HG02840 (cell line): ENCODE measurements around the gene MFNG.
"Not testable (repeated sequence)": the region's sequence is repeated elsewhere in the genome, so short reads cannot be mapped to it uniquely, and the experiment has no call there.

Source experiments
- ATAC-seq: cut with Tn5 transposase; IDR thresholded peaks from one replicate; pipeline ENCODE4 v1.9.1; 2021; ENCODE audit warnings: mild to moderate bottlenecking, moderate library complexity, moderate number of reproducible peaks; ENCODE audit not compliant: unreplicated experiment, low FRiP score

The MFNG gene

DNA sequence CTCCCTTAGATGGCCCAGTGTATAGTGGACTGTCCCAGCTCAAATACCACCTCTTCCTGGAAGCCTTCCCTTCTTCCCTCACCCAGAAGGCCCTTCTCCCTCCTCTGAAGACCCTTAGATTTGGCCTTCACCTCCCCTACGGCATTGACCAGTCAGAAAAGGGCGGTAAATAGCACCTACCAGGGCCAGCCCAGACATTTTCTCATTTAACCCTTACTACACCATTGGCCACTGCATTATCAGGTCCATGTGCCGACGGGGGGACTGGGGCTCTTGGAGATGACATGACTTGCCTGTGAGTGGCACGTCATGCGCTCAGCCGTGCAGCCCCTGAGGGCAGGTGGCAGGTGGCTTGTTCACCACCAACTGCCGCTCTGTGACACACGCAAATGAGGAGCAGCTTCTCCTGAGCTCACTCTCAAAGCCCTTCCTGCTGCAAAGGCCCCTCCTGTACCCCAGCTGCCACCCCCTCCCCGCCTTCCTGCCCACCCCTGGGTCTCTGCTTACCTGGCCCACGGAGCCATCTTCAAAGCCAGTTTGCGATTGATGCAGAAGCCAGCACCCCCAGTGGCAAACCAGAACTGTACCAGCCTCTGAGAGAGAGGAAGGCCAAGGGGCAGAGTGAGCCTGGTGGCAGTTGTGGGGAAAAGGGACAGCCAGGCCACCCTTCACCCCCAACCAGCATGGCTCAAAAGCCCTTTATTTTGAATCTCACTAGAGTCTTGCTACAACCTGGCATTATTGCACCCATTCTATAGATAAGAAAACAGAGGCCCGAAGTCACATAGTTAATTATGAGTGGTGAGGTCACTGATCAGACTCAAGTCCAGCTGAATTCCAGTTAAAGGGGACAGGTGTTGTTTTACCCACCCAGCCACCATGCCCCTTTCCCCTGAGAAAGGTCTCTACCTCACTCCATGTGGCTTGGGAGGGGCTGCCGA, 9.5 kb downstream of the MFNG start:
- no peak for ATAC-seq

DNA sequence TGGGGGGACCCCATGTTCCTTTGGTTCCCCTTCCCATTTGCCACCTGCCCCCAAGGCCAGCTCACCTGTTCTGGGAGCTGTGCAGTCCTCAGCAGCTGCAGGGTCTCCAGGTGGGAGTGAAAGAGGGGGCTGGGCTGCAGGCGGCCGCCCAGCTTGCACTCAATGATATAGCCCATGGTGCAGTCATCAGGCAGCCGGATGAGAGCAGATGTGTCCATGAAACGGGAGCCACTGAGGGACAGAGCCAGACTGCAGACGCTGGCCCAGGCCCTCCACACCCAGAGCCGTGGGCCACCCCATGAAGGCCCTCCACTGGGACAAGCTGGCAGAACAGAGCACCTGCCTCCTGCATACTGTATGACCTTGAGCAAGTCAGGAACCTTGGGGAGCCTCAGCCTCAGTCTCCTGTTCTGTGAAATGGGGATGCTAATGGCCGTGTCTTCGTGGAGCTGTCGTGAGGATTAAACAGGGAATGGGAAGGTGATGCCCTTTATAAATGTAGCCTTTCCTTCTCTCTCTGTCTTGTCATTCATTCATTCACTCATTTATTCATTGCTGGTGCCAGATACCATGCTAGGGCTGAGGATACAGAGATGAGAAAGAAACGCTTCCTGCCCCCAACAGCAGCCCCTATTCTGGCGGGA, 11.6 kb downstream of the MFNG start:
- no peak for ATAC-seq

DNA sequence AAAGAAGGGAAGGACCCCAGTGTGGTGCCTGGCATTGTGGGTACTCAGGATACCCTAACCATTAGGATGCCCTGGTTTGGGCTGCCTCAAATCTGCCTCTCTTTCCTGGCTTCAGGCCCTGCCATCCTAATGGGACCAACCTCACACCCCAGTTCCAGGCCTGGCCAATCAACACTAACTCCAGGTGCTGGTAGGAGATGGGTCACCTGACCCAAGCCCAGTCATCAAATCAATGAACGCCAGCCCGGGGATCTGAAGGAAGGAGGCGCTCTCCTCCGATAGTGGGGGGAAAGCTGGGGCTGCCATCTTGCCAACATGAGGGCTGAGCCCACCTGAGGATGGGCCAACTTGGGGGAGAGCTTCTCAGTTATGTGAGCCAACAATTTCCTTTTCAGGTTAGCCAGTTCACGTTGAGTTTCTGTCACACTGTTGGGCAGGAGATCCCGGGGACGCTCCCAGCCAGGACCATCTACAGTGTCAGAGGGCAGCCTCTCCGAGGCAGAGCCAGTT, 12.7 kb downstream of the MFNG start:
- no peak for ATAC-seq

DNA sequence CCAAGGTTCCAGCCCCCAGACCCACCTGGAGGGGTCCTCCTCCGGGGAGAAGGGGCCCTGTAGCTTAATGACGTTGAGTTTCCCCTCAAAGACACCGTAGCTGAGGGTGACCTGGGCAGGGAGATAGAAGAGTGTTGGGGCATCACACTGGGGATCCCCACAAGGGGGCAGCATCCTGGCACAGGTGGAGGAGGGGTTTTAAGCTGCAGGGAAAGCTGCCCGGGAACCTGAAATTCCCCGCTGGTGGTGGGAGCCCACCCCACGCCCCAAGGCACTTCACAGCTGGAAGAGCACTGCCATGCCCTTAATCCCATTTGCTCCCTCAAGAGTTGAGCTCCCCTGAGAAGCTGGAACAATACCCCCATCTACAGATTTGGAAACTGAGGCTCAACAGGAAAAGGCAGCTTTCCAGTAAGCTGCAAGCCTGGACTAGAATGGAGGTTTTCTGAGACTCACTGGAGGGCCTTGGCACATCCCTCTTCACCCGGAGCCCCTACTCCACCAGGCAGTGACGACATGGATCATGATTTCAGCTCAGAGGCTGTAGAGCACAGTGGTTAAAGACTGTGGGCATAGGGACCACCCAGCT, 13.7 kb downstream of the MFNG start:
- no peak for ATAC-seq

DNA sequence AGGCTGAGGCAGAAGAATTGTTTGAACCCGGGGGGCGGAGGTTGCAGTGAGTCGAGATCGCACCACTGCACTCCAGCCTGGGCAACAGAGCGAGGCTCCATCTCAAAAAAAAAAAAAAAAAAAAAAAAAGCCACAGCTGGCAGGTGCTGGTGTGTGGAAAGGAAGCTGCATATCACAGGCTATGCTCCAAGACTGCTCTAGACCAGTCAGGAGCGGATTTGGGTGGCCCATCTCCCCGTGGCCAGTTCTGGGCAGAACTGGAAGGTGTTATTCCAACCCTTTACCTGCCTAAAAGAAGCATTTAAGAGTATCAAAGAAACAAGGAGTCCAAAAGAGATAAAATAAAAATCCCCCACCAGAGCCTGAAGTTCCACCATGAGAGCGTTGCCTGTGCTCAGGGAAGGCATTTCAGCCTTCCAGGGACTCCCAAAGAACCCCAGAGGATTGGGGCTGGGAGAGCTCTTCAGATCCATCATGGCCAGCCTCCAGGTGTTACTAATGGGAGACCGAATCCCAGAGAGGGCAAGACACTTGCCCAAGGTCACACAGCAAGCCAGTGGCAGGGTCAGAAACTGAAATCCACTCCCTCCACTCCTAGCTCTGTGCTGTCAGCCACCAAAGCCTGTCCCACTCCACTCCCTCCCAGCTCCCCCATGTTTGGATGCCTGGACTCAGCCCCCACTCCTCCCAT, 14.3 kb downstream of the MFNG start:
- ATAC-seq: no peak

DNA sequence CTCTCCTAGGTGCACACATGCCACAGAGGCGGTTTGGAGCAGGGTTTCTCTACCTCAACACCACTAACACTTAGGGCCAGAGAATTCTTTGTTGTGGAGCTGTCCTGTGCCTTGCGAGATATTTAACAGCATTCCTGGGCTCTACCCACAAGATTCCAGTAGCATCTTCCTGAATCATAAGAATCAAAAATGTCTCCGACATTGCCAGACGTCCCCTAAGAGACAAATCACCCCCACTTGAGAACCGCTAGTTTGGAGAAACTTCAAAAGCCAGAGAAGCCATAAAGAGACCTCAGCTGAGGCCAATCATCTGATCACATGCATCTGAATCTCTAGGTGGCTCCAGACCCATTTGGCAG, 16.1 kb downstream of the MFNG start:
- ATAC-seq: no peak

DNA sequence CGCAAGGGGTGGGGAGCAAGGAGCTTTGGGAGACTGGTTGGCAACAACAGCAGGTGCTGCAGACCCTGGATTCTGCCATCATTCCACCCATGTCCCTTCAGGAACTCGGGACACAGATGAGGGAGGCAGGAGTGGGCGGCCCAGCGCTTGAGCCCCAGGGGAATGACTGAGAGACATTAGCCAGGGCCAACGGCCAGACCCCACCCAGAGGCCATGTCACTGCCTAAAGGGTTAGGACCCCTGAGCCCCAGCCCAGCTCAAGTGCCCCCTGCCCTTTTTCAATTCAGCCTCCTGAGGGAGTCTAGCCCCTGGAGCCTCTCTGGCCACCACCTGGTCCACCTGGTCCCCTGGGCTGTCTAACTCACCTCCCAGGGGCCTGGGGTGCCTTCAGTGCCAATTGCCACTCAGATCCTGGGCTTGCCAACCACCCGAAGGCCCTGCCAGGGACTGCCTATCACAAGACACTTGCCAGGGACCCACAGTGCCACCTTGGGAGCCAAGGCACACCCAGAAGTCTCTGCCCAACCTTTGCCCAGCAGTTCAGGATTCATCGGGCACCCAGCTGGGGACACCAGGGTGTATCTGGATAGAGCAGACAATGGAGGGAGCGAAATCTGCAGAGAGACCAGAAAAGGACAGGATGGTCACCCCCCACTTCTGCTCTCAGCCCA, 16.6 kb downstream of the MFNG start:
- ATAC-seq: no peak

DNA sequence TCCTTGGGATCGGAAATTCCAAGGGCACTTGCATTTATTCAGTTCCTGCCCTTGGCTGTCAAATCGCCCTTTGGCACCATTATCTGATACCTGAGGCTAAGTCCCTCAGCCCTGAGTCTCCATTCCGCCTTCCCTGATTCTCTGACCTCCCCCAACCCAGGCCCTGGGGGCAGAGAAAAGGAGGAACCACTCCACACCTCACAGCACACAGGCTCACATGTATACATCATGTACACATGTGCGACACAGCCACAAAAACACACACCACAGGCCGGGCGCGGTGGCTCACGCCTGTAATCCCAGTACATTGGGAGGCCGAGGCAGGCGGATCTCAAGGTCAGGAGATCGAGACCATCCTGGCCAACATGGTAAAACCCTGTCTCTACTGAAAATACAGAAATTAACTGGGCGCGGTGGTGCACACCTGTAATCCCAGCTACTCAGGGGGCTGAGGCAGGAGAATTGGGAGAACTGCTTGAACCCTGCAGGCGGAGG, 17.9 kb downstream of the MFNG start:
- ATAC-seq: not testable (repeated sequence)

DNA sequence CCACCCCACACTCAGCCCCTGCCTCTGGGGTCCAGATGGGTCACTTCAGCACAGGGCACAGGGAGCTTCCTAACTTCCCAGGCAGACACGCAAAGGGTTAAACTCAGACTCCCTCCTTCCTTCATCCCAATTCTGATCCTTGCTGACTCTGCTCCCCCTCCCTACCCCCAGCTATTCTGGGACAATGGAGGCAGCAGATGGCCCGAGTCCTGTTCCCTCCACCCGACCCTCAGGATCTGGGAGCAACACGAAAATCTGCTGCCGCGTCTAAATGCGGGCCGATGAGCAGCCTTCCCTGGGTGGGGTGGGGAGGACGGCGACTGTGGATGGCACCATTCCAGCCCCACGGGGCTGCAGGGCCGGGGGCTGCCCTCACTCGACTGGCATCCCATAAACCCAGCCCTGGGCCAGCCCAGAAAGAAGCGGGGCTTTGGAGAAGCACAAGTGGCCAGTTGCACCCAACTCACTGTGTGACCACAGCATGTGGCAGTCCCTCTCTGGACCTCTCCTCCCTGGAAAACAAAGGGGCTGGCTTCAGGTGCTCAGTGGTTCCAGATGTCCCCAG, 18.7 kb downstream of the MFNG start:
- no peak for ATAC-seq

DNA sequence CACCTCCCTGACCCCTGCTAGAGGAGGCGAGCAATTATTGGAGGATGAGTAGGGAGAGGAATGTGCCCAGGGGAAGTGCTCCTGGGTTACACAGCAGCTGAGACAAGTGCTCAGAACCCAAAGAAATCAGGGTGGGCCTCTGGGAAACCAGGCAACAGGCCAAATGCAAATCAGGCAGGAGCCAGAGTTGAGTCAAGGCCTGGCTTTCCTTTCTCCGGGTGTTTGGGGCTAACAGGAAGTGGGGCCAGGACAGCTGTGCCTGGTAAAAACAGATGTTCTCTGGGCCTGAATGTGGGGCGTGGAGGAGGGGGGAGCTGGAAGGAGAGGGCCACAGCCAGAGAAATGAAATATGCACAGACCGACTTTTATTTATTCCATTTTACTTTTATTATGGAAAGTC, 22.0 kb downstream of the MFNG start:
- ATAC-seq: no peak

DNA sequence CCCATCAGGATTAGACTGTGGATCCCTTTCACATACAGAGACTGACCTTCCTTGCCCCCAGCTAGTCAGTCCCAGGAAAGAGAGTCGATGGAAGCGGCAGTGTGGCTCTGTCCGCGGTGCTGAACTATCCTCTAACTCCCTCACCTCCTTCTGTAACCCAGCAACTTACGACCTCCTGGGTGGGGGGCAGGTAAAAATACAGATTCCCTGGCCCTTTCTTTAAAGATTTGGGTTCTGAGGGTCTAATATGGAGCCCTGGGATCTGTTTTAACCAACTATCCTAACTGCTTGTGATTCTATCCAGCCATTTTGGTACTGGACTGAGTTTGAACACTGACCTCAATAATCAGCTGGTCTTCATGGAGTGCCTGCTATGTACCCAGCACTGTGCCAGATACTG, 23.2 kb downstream of the MFNG start:
- ATAC-seq: no peak

DNA sequence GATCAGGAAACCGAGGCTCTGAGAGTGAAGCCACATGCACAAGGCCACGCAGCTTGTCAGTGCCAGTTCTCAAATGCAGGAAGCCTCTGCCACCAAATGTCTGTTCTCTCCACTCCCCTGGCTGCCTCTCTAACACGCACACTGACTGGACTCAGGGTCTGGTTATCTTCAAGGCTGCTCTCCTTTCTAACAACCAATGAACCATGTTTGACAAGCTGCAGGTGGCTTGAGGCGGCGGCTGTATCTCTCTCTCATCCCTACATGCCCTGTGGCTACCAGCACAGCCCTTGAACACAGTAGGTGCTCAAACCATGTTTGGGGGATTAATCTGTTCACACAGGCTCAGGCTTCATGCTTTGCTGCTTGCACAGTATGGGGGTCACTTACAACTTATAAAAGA, 23.7 kb downstream of the MFNG start:
- ATAC-seq: no peak

DNA sequence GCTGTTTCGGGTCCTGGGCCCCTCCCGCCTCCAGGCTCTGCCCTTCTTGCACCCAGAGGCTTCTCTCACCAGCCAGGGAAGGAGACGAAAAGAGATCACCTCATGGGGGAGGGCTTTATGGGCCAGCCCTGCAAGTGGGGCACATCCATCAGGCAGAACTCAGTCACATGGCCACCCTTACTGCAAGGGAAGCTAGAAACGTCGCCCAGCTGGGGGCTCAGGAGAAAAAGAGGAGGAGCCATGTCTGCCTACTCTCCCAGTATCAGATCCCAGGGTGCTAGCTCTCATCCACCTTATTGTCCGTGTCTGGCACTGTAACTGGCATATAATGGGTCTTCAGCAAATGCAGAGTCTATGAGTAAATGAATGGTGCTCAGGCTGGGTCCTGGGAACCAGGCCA, 24.2 kb downstream of the MFNG start:
- no peak for ATAC-seq

DNA sequence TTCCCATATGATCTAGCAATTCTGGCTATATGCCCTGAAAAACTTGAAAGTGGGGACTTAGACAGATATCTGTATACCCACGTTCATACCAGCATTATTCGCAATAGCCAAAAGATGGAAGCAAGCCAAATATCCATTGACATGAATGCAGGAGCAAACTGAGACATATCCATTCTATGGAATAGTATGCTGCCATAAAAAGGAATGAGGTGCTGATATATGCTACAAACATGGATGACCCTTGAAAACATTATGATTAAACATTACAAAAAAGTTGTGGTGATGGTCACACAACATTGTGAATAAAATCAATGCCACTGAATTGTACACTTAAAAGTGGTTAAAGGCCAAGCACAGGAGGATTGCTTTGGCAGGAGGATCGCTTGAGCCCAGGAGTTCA, 25.5 kb downstream of the MFNG start:
- no peak for ATAC-seq

DNA sequence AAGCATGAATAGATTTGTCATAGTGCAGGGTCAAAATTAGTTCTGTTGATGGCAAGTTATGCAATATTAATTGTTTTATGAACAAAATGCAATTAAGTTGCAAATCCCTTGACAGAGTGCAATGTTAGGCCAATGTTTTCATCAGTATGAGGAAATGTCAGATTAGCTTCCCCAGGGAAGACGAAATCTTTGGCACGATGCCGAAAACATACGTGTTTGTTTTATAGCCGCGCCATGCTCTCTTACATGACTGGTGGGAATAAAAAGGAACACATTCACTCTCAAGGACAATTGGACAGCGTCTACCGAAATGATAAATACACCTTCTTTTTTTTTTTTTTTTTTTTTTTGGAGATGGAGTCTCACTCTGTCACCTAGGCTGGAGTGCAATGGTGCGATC, 27.0 kb downstream of the MFNG start:
- no peak for ATAC-seq

DNA sequence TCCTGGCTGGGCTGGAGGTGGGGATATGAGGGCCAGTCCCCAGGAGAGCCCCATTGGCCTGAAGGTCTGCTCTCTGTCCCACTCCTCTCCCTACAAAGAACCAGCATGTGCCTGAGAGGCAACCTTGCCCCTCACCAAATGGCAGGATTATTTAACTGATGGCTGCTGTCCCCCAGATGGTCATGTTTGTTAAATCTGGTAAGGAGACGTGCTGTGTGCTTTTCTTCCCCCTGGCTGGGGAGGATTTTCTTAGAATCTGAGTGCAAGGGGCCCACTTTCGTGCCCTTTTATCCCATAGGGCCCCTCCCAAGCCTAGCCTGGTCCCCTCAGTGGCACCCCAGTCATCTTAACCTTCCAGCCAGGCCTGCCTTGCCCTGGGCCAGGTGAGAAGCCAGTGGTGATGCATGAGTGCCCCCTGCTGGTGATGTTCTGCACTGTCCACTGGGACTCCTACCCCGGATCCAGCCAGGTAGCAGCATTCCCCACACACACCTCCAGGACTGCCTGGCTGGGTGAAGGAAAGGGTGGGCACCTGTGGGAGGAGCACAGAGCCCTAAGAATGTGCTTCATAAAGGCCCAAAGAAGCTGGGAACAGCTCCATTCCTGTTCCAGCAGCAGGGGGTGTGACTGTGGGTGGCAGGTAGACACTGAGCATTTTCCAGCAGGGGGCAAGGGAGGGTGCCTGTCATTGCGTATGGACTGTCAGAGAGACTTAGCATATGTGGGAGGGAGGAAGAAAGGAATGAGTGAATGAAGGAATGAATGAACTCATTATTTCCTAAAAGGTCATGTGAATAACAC, 28.9 kb downstream of the MFNG start:
- no peak for ATAC-seq

DNA sequence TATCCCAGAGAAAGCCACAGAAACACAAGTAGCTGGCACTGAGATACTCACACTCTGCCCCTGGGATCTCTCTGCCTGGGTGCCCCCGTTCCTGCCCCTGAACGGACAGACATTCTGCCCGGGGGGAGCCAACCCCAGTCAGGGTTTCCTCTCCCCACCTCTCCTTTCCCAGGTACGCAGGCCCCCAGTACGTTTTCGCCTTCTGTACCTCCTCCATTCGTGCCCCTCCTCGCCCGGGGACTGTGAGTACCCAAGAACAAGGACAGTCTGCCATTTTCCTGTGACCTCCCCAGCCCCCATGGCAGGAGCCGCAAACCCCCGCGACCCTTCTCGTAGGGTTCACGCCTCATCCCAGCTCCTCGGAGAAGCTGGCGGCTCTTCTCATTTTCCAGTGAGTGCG, 29.8 kb downstream of the MFNG start:
- ATAC-seq: no peak

DNA sequence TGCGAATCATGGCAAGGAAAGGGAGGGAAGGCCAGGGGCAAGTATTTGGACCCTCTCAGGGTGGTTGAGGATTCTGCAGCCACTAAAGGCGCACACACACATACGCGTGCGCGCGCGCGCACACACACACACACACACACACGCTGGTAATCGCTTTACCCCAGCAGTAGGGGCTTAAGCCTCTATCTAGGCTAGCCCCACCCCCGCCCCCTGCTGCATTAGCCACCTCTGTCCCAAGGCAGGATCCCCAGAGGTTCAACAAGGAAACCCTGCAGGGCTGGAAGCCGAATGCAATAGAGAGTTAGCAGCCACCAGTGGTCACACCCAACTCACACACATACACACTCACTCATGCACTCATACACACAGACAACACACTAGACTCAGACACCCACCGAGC, 30.3 kb downstream of the MFNG start:
- no peak for ATAC-seq
